DMS114 treated with DMSO at 0.1 percent for 48 hours (cell line): ENCODE data around the gene BOK.

ENCODE experiments used
- DNase-seq: peaks from one replicate; lab custom pipeline; 2025; ENCODE audit not compliant: unreplicated experiment; lab: John Stamatoyannopoulos, UW

BOK gene

GRCh38 chr2:241598061-241598460 lies 39.5 kb downstream of the BOK start:
- DNase-seq: no peak

GRCh38 chr2:241598487-241598886 lies 39.9 kb downstream of the BOK start:
- no peak for DNase-seq

- DNase-seq: no peak
Observed at GRCh38 chr2:241599615-241600014, 41.1 kb downstream of the BOK start.

- DNase-seq: no peak
Observed at GRCh38 chr2:241601841-241602240, 43.3 kb downstream of the BOK start.

- no peak for DNase-seq
Observed at GRCh38 chr2:241602720-241603119, 44.2 kb downstream of the BOK start.

- DNase-seq: no peak
Observed at GRCh38 chr2:241603686-241604085, 45.1 kb downstream of the BOK start.

GRCh38 chr2:241606186-241606585 lies 47.6 kb downstream of the BOK start:
- DNase-seq: no peak

- no peak for DNase-seq
Observed at GRCh38 chr2:241607162-241607885, 48.8 kb downstream of the BOK start.

- no peak for DNase-seq
Observed at GRCh38 chr2:241608881-241609280, 50.3 kb downstream of the BOK start.

GRCh38 chr2:241609859-241610793 lies 51.6 kb downstream of the BOK start:
- DNase-seq: no peak

GRCh38 chr2:241611062-241611461 lies 52.5 kb downstream of the BOK start:
- no peak for DNase-seq

- no peak for DNase-seq
Observed at GRCh38 chr2:241612156-241613016, 53.8 kb downstream of the BOK start.

- DNase-seq: no peak
Observed at GRCh38 chr2:241613017-241613780, 54.7 kb downstream of the BOK start.

GRCh38 chr2:241615041-241615440 lies 56.5 kb downstream of the BOK start:
- DNase-seq: no peak

GRCh38 chr2:241615522-241616052 lies 57.0 kb downstream of the BOK start:
- no peak for DNase-seq

GRCh38 chr2:241616168-241617125 lies 57.9 kb downstream of the BOK start:
- no peak for DNase-seq

GRCh38 chr2:241617431-241618154 lies 59.0 kb downstream of the BOK start:
- no peak for DNase-seq

- no peak for DNase-seq
Observed at GRCh38 chr2:241618296-241618805, 59.8 kb downstream of the BOK start.
